ENCODE data around the gene ARL2BP. TPM values are rescaled to one million over a fixed set of nuclear protein-coding genes. Genes with fewer than 3 reads are reported as not detected.

The ARL2BP gene
- total and polyA plus RNA-seq, 2 of the 4 experiments (the other 2 are of a cell fraction): 46.9 to 73.7 TPM

- no peak for TF ChIP-seq CTCF (conservative IDR thresholded peaks at IDR 0.05; ENCODE audit: low read depth, low read length)
- TF ChIP-seq USF2 (IDR thresholded peaks at IDR 0.05; ENCODE audit: low read depth, low read length): no peak
- TF ChIP-seq RFX5 (IDR thresholded peaks at IDR 0.05; ENCODE audit: low read depth, low read length): no peak
- no peak for TF ChIP-seq CEBPB (IDR thresholded peaks at IDR 0.05; ENCODE audit: low read depth, low read length)
- TF ChIP-seq MAFK (IDR thresholded peaks at IDR 0.05; ENCODE audit: low read depth, low read length): no peak
- TF ChIP-seq SMC3 (IDR thresholded peaks at IDR 0.05; ENCODE audit: low read depth, low read length): no peak
- TF ChIP-seq RCOR1 (IDR thresholded peaks at IDR 0.05; ENCODE audit: insufficient replicate concordance, low read length): no peak
- no peak for TF ChIP-seq NFE2L2 (IDR thresholded peaks at IDR 0.05; ENCODE audit: low read depth, low read length)
- TF ChIP-seq FOS (IDR thresholded peaks at IDR 0.05; ENCODE audit: low read depth, low read length): no peak
- TF ChIP-seq POLR2A (IDR thresholded peaks at IDR 0.05; ENCODE audit: low read depth, low read length): no peak
- TF ChIP-seq MXI1 (IDR thresholded peaks at IDR 0.05; ENCODE audit: borderline replicate concordance, low read depth, low read length): no peak
- no peak for TF ChIP-seq RAD21 (IDR thresholded peaks at IDR 0.05; ENCODE audit: low read length)
- no peak for TF ChIP-seq BHLHE40 (IDR thresholded peaks at IDR 0.05; ENCODE audit: low read depth, low read length)
- no peak for TF ChIP-seq MAZ (IDR thresholded peaks at IDR 0.05; ENCODE audit: borderline replicate concordance, low read depth, low read length)
- TF ChIP-seq CHD1 (IDR thresholded peaks at IDR 0.05; ENCODE audit: low read depth, low read length): no peak
- TF ChIP-seq ELK1 (IDR thresholded peaks at IDR 0.05; ENCODE audit: borderline replicate concordance, low read depth, low read length): no peak
- Histone ChIP-seq H3K4ac (ENCODE audit: low read depth, low read length) (no peak overlapping the region), H3K4me1 (ENCODE audit: control insufficient read depth, insufficient read depth, low read length) (peaks cover 7% of the 10 kb centered on the region; the same call in 1 of the 2 replicates), H3K56ac (ENCODE audit: extremely low read depth, insufficient read depth, low read length) (no peak overlapping the region), H3K14ac (replicated peaks; ENCODE audit: low read depth, low read length) (no peak overlapping the region), H2AFZ (replicated peaks; ENCODE audit: low read length, poor library complexity) (no peak overlapping the region), H4K20me1 (ENCODE audit: insufficient read depth, low read length) (no peaks in the 10 kb centered on the region), H3K27ac (ENCODE audit: insufficient read depth, low read length) (no peak overlapping the region), H2BK15ac (ENCODE audit: low read depth, low read length) (no peak overlapping the region), H2BK5ac (ENCODE audit: low read depth, low read length, poor library complexity, severe bottlenecking) (no peak overlapping the region), H3K4me2 (ENCODE audit: low read depth, low read length) (no peak overlapping the region), H3K9me3 (ENCODE audit: control insufficient read depth, insufficient read depth, low read length) (no peaks in the 10 kb centered on the region), H2AK9ac (replicated peaks; ENCODE audit: low read depth, low read length, poor library complexity) (no peak overlapping the region), H3K9me1 (ENCODE audit: insufficient read depth, low read length) (0 out of 2 replicates have a peak, but pooled peaks cover 4% of the 10 kb centered on the region), H3K79me1 (ENCODE audit: low read depth in 1 of 2, low read length in 2 of 2) (no peaks in the 10 kb centered on the region), H3K36me3 (ENCODE audit: control insufficient read depth, insufficient read depth, low read length) (peaks cover 9% of the 10 kb centered on the region), H3K9ac (ENCODE audit: low read depth, low read length) (no peak overlapping the region), H3K18ac (ENCODE audit: low read depth, low read length) (no peak overlapping the region), H3K4me3 (ENCODE audit: insufficient read depth, low read depth, low read length) (no peak overlapping the region), H2AK5ac (ENCODE audit: low read depth, low read length) (no peak overlapping the region), H4K91ac (ENCODE audit: insufficient read depth, low read depth, low read length) (no peak overlapping the region), H2BK20ac (ENCODE audit: low read depth, low read length) (no peak overlapping the region), H4K8ac (ENCODE audit: low read depth in 2 of 2, low read length in 2 of 2) (no peak overlapping the region), H2BK120ac (ENCODE audit: low read depth, low read length) (no peak overlapping the region), H3K23ac (ENCODE audit: low read depth, low read length) (no peak overlapping the region), H4K5ac (ENCODE audit: low read depth, low read length) (no peak overlapping the region), H3K27me3 (ENCODE audit: control insufficient read depth, insufficient read depth, low read length) (no peaks in the 10 kb centered on the region)
- DNase-seq: no peak
- 87% methylated on average over 3 of the region's 18 CpGs; no CpG with 5 or more reads in 1 of the 2 experiments for WGBS, 2 experiments (ENCODE audit: extremely low coverage in 2 of 2, insufficient read length in 1 of 2)
- ChIA-PET POLR2A (ENCODE audit: unreplicated experiment) (no interaction called here), CTCF (no interaction called here)
- in situ Hi-C loops (cut with MboI; ENCODE audit: low sequenced_read_pairs): no loop called here
- BruUV-seq (replicated peaks): no TSS peak
- intact Hi-C loops (cut with micrococcal nuclease): no loop called here
- no peak for ATAC-seq (ENCODE audit: low read depth)
- dilution Hi-C loops (cut with HindIII; ENCODE audit: low sequenced_read_pairs, unreplicated experiment): no loop called here
These were observed 13.3 kb downstream of the ARL2BP start for GRCh38 chr16:57258226-57258909.
